Skin of body (tissue), 2 donors: Measurements from ENCODE around the gene SPINT1. TPM values are rescaled to one million over a fixed set of nuclear protein-coding genes. Genes with fewer than 3 reads are reported as not detected.

Experiments used
- DNase-seq: peaks from one replicate; lab custom pipeline; 2025; lab: John Stamatoyannopoulos, UW
- total RNA-seq: library from RNA; depleted of rRNA; stranded (reverse); fragments of >200 nt; gene quantifications from one replicate; pipeline ENCODE4 v1.2.3, GENCODE V29; 2014

SPINT1 gene
- total RNA-seq, 1 donor from 2014 or later = 50.8 TPM

DNA sequence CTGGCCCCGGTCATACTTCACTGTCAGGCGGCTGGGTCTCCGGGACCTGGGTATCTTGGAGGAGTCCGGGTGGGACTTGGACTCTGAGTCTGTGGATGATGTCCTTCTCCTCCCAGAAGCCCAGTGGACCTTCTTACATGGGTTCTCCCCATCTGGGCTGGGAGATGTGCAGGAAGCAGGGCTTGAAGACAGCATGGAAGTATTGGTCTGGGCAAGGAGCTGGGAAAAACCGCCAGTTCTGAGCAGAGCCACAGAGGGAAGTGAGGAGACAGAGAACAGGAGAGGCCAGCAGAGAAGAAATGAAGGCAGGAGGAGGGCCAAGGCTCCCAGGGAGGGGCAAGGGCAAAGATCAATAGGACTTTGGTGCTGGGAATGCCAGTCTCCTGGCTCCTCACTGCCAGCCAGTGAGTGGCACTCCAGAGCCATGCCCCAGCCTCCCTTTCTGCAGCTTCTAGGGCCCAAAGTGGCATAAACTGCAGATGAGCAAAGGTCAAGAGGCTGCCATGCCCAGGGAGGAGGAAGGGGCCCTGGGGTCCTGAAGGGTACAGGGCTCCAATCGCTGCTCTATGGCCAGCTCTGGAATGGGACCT, 15.3 kb upstream of the SPINT1 start, which contains the start of gene PPP1R14D:
Gene PPP1R14D, minus strand, starts transcription at position 262 of the 590 bp plus-strand sequence. Its CDS starts 67 bp downstream, at position 195.
- DNase-seq = no peak

DNA sequence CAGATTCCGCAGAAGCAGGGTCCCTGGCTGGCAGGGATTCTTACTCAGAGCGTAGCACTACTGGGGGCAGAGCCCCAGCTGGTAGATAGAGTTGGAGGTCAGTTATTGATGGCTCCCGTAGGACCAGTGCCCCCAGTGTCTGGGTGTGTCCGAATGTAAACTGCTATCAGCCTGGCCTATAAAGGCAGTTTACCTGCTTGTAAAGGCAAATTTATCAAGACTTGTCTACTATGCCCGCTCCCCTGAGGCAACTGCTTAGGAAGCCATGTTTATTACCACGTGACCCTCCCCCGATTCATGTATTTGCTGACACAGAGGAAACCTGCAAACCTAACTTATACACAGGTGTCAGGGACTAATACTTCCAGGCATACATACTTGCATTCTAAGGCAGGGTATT, 14.7 kb upstream of the SPINT1 start:
- no peak for DNase-seq

DNA sequence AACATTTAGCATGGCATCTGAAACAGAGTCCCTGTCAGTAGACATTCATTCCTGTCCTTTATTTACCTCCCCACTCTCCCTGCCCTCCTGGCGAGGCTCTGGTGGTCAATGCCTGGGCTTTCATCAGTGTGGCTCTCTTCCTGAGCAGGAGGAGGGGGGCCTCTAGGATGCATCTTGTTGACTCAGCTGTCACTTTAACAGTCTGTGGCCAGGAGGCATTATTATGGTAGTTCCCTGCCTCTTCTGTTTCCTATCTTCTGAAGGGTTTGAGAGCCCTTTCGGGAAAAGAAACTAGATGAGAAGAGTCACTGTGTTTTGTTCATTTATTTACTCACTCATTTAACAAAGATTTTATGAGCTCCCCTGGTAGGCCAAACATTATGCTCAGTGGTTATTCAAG, 13.0 kb upstream of the SPINT1 start:
- DNase-seq = no peak

GRCh38 chr15:40831861-40832260, 12.0 kb upstream of the SPINT1 start:
- no peak for DNase-seq

- DNase-seq = no peak
These were observed 10.9 kb upstream of the SPINT1 start for GRCh38 chr15:40832903-40833302.

DNA sequence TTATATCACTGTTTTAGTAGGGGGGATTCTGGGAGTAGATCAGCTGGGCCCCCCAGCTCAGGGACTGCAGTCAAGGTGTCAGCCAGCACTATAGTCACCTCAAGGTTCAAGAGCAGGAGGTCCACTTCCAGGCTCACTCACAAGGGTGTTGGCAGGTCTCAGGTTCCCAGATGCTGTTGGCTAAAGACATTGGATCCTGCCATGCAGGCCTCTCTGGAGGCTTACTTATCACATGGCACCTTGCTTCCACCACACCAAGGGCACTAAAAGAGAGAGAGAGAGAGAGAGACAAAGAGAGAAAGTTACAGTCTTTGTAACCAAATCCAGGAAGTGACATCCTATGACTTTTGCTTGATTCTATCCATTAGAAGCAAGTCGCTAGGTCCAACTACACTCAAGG, 7.8 kb upstream of the SPINT1 start:
- no peak for DNase-seq

GRCh38 chr15:40838756-40839155, 5.1 kb upstream of the SPINT1 start:
- no peak for DNase-seq

DNA sequence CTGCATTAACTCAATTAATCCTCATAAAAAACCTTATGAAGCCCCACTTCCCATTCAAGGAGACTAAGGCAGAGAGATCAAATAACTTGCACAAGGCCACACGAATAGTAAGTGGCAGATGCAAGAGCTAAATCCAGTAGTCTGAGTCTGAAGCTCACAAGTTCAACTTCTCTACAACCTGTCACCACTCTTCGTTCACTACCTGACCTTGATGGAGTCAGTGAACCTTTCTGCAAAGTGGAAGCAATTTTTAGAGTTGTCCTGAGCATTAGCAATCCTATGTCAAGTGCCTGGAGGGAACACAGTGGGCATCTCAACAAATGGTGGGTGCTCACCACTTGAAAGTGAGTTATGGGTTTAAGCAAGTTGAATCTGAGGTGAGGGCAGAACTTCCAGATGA, 2.1 kb upstream of the SPINT1 start:
- DNase-seq = no peak

DNA sequence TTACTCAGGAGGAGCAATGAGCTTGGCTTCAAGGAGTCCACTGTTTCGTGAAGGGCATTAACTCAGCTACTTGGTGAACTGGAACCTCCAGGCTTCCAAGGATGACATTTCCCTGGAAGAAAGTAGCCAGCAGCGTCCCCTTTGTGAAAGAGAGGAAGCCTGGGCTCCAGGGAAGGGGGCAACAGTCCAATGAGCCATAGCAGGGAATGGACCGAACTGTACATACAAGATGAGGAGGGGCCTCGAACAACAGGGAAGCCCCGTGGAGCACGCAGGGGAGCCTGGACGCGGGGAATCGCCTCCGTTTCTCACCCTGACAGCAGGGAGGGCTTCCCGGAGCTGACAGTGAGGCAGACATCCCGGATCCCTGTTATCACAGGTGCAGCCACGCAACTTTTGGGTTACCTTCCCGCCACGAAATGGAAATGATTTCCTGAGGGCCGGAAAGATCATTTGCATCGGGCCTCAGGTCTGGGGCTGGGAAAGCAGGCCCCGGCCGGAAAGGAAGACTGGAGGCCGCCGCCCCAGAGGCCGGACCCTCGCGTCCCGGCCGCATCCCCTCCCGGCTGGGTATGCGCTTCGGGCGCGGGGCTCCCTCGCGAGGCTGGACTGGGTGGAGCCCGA, 475 bp upstream of the SPINT1 start:
- DNase-seq = no peak

- no peak for DNase-seq
These were observed 815 bp downstream of the SPINT1 start for GRCh38 chr15:40844696-40845030.

- DNase-seq = no peak
These were observed 1.2 kb downstream of the SPINT1 start for GRCh38 chr15:40845036-40845435.

- DNase-seq = no peak
These were observed 1.9 kb downstream of the SPINT1 start for GRCh38 chr15:40845511-40846284.

GRCh38 chr15:40846841-40847222, 3.0 kb downstream of the SPINT1 start:
- no peak for DNase-seq

- DNase-seq = no peak
These were observed 3.5 kb downstream of the SPINT1 start for GRCh38 chr15:40847223-40847961.

- no peak for DNase-seq
These were observed 6.8 kb downstream of the SPINT1 start for GRCh38 chr15:40850576-40851112.

GRCh38 chr15:40852529-40852928, 8.7 kb downstream of the SPINT1 start:
- DNase-seq = no peak

GRCh38 chr15:40853241-40853890, 9.5 kb downstream of the SPINT1 start:
- DNase-seq = no peak

DNA sequence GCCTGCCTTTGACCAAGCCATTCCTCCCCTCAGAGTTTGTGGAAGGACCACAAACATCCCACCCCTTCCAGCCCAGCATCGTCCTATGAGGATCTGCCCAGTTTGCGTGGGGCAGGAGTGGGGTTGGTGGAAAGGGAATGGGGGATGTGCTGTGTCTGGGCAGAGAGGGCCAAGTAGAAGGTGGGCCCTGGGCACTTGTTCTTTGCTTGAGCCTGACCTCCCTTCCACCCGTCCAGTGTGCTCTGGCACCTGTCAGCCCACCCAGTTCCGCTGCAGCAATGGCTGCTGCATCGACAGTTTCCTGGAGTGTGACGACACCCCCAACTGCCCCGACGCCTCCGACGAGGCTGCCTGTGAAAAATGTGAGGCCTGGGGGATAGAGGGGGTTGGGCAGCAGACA, 10.3 kb downstream of the SPINT1 start:
- no peak for DNase-seq

GRCh38 chr15:40855706-40856234, 11.9 kb downstream of the SPINT1 start:
- no peak for DNase-seq

DNA sequence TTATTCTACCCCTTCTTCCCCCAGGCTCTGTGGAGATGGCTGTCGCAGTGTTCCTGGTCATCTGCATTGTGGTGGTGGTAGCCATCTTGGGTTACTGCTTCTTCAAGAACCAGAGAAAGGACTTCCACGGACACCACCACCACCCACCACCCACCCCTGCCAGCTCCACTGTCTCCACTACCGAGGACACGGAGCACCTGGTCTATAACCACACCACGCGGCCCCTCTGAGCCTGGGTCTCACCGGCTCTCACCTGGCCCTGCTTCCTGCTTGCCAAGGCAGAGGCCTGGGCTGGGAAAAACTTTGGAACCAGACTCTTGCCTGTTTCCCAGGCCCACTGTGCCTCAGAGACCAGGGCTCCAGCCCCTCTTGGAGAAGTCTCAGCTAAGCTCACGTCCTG, 12.9 kb downstream of the SPINT1 start:
- no peak for DNase-seq
